Colonic mucosa (tissue), 4 donors: Measurements from ENCODE around the gene SHISA9. TPM values are rescaled to one million over a fixed set of nuclear protein-coding genes. Genes with fewer than 3 reads are reported as not detected.

Experiments
- DNase-seq: peaks from one replicate; pipeline ENCODE4 v3.0.0-alpha.2; 2020
- H3K27ac ChIP-seq: fragments of 200-600 bp; one replicate; pipeline ENCODE4 v1.8.0; 2021
- H3K27me3 ChIP-seq: fragments of 200-600 bp; one replicate; pipeline ENCODE4 v1.8.0; 2021
- H3K36me3 ChIP-seq: fragments of 200-600 bp; one replicate; pipeline ENCODE4 v1.8.0; 2021
- H3K4me1 ChIP-seq: fragments of 200-600 bp; one replicate; pipeline ENCODE4 v1.8.0; 2021; ENCODE audit warnings: mild to moderate bottlenecking
- H3K4me3 ChIP-seq: fragments of 200-600 bp; one replicate; pipeline ENCODE4 v1.8.0; 2021
- H3K9ac ChIP-seq, 2 donors: one replicate each; pipeline ENCODE4 v1.7.0; 2013; ENCODE audit warnings: control low read depth in 2 of 2, low read depth in 2 of 2, low read length in 2 of 2
- H3K9me3 ChIP-seq: fragments of 200-600 bp; one replicate; pipeline ENCODE4 v1.8.0; 2021
- CTCF ChIP-seq: fragments of 200-600 bp; IDR thresholded peaks from one replicate; pipeline ENCODE4 v1.8.0; 2022; ENCODE audit warnings: antibody characterized with exemption, mild to moderate bottlenecking
- intact Hi-C: fragments of 100-400 bp; cut with DNase I; formaldehyde crosslinking; loops from one replicate; pipeline ENCODE4 v1.14.1; 2022
- total RNA-seq, 2 donors: library from RNA; stranded (reverse); fragmentation: NEBNext Ultra II Directional in 1 of 2; extraction: Animal tissue kit (Norgen Biotek cat#: 25700) in 1 of 2; gene quantifications; one replicate each; pipeline ENCODE4 v1.2.1, GENCODE V29; 2021
- donor health status: healthy.
- donor health status: DM: no; HTN: no; CAD: no.
- donor health status: DM: no; HTN: no; CAD: no.

Gene SHISA9
- total RNA-seq, 2 donors from 2014 or later, result 0.74 to 1.3 TPM

DNA sequence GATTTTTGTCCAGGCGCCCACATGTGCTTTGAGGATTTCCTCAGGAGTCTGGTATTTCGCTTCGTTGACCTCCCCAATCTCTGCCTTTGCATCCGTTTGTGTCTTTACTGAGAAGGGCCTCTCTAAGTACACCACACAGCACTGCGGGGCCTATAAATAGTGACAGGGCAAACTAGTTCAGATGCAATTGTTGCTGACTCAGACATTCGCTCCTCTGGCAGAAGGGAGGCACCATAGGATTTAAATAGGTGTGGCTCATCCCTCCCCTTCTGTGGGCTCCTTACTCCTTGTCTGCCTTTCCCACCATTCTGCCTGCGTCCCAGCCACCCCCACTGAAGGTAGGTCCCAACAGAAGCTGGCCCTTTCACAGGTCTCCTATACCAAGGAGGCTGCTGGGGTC, 192.3 kb downstream of the SHISA9 start:
- intact Hi-C loops, result no loop called here
- Histone ChIP-seq H3K9ac (no peak overlapping the region), H3K27me3 (no peaks in the 10 kb centered on the region), H3K36me3 (no peaks in the 10 kb centered on the region), H3K4me1 (no peaks in the 10 kb centered on the region), H3K27ac (no peak overlapping the region), H3K9me3 (no peaks in the 10 kb centered on the region), H3K4me3 (no peak overlapping the region)
- TF ChIP-seq CTCF, result no peak
- DNase-seq, result no peak

GRCh38 chr16:13095061-13095460, 193.7 kb downstream of the SHISA9 start:
- no peak overlapping the region for H3K4me3 ChIP-seq
- H3K9me3 ChIP-seq, result no peaks in the 10 kb centered on the region
- no peak for DNase-seq
- no peak overlapping the region for H3K27ac ChIP-seq
- no peak overlapping the region for H3K9ac ChIP-seq
- H3K27me3 ChIP-seq, result no peaks in the 10 kb centered on the region
- H3K36me3 ChIP-seq, result no peaks in the 10 kb centered on the region
- no peaks in the 10 kb centered on the region for H3K4me1 ChIP-seq
- intact Hi-C loops, result no loop called here
- no peak for TF ChIP-seq CTCF

DNA sequence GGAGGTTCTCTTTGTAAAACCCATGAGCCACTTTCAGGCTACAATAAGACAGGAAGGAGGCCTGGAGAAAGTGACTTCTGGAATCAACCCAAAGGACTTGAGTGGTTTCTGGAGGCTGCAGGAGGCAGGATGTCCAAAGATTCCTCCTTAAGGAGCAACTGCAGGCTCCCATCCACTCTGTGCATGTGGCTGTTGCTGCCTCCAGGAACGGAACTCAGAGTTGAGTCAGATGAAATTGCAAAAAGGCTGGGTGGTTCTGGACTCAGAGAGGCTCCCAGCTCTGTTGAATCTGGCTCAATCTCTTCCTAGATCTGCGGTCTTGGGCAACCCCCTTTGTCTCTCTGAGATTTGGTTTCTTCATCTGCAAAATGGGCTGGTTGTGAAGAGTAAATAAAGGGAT, 197.1 kb downstream of the SHISA9 start:
- TF ChIP-seq CTCF, result no peak
- DNase-seq, result no peak
- no peak overlapping the region for H3K9ac ChIP-seq
- H3K4me1 ChIP-seq, result no peaks in the 10 kb centered on the region
- no peak overlapping the region for H3K27ac ChIP-seq
- no peaks in the 10 kb centered on the region for H3K27me3 ChIP-seq
- intact Hi-C loops, result no loop called here
- H3K4me3 ChIP-seq, result no peak overlapping the region
- no peaks in the 10 kb centered on the region for H3K9me3 ChIP-seq
- no peaks in the 10 kb centered on the region for H3K36me3 ChIP-seq

DNA sequence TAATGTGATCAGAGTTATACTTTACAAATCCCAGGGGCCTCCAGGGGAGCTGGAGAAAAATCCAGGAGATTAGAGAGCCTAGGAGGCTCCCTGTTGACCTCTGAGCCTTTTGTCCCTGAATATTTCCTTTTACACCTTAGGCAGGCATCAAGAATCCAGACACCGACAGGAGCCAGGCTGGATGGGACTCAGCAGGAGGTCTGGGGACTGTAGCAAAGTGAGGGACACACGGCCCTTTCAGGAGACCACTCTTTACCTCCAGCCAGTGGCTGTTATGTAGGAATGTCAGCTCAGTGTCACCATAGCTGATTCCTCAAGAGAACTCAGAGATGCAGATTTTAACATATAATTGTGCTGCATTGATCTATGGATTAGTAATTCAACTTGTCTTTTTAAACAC, 198.4 kb downstream of the SHISA9 start:
- Histone ChIP-seq H3K36me3 (no peaks in the 10 kb centered on the region), H3K9ac (no peak overlapping the region), H3K4me1 (no peaks in the 10 kb centered on the region), H3K27me3 (no peaks in the 10 kb centered on the region), H3K27ac (no peak overlapping the region), H3K9me3 (no peaks in the 10 kb centered on the region), H3K4me3 (no peak overlapping the region)
- intact Hi-C loops, result no loop called here
- TF ChIP-seq CTCF, result no peak
- no peak for DNase-seq

DNA sequence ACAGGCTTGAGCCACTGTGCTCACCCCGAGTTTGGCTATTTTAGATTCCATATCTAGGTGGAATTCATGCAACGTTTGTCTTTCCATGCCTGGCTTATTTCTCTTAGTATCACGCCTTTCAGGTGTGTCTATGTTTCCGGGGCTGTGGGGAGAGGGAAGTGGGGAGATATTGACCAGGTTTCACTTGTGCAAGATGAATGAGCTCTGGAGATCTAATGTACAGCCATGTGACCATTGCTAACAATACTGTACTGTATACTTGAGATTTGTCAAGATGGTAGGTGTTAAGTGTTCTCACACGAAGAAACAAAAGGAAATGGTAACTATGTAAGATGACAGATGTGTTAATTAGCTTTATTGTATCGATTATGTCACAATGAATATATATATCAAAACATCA, 199.6 kb downstream of the SHISA9 start:
- Histone ChIP-seq H3K27ac (no peak overlapping the region), H3K27me3 (no peaks in the 10 kb centered on the region), H3K4me3 (no peak overlapping the region), H3K4me1 (no peaks in the 10 kb centered on the region), H3K9me3 (no peaks in the 10 kb centered on the region), H3K9ac (no peak overlapping the region), H3K36me3 (no peaks in the 10 kb centered on the region)
- intact Hi-C loops, result no loop called here
- no peak for DNase-seq
- no peak for TF ChIP-seq CTCF

GRCh38 chr16:13101828-13102227, 200.4 kb downstream of the SHISA9 start:
- TF ChIP-seq CTCF, result no peak
- Histone ChIP-seq H3K27me3 (no peaks in the 10 kb centered on the region), H3K9me3 (no peaks in the 10 kb centered on the region), H3K4me3 (no peak overlapping the region), H3K36me3 (no peaks in the 10 kb centered on the region), H3K27ac (no peak overlapping the region), H3K9ac (no peak overlapping the region), H3K4me1 (no peaks in the 10 kb centered on the region)
- DNase-seq, result no peak
- intact Hi-C loops, result no loop called here
